Measurements from ENCODE around the gene MAP3K1.

DNA sequence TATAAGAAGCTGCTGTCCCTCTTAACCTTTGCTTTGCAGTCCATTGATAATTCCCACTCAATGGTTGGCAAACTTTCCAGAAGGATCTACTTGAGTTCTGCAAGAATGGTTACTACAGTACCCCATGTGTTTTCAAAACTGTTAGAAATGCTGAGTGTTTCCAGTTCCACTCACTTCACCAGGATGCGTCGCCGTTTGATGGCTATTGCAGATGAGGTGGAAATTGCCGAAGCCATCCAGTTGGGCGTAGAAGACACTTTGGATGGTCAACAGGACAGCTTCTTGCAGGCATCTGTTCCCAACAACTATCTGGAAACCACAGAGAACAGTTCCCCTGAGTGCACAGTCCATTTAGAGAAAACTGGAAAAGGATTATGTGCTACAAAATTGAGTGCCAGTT is 66.2 kb downstream of the MAP3K1 start:
- TF ChIP-seq YY1 (IDR thresholded peaks at IDR 0.05; ENCODE audit: insufficient read depth, insufficient read length) (no peak), SUZ12 (IDR thresholded peaks at IDR 0.05; ENCODE audit: extremely low read depth, insufficient read depth, insufficient read length) (no peak)
